GM19193 (cell line): ENCODE data around the gene IGFL1.

ENCODE experiments used
- POLR2A ChIP-seq: IDR thresholded peaks from 4 replicates; pipeline ENCODE4 v1.6.1; 2011; ENCODE audit not compliant: insufficient read depth, insufficient read length; ENCODE audit errors: extremely low read depth

Gene IGFL1

DNA sequence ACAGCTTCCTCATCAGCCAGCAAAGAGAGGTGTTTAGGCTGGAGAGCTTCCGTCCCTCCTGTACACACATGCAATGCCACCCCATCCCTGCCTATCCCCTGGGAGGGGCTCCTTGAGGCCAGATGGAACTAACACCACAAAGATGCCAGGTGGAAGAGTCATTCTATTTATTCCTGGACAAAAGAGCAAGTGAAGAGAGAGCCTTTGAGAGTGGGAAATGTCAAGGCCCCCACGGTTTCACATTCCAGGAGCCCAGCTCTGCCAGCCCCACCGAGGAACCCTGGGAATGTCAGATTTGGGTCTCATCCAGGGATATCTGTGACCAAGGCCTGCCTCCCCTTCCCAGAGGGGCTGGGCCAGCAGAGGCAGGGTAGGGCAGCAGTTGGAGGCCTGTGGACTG, 30.8 kb upstream of the IGFL1 start:
- no peak for TF ChIP-seq POLR2A

DNA sequence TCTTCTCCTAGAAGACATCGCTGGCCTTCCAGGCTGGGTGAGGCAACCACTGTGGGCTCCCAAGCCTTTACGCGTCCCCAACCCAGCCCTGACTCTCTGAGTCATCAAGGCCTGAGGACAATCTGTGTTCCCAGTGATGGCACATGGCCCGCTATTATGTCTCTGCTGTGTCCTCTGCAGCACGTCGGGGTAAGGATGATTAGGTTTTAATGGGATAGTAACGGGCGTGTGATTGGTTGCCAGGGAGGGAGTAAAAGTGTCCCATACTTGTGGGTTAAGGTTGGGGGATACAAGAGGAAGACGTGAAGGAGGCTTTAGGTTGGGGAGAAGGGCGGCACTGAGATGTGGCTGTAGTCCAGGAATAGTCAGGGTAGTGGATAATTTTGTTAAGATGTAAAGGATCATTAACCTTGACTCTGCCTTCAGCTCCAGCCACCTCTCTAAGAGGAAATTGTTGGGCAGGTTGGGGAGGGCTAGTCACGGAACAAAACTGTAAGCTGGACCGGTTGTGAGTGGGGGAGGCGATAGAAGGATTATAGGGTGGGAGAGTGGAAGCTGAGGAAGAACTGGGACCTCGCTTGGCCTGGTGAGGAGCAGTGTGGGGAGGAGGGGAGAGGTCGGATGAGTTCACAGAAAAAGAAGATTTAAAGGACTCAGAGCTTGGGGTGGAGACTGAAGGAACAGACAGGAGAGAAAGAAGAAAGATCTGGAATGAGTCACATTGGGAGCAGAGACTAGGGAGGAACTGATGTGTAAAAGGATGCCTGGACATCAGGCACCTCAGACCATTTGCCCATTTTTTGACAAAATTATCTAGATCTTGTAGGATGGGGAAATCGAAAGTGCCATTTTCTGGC, 27.9 kb upstream of the IGFL1 start:
- no peak for TF ChIP-seq POLR2A

- no peak for TF ChIP-seq POLR2A
These were observed 27.1 kb upstream of the IGFL1 start for GRCh38 chr19:46202426-46202825.

GRCh38 chr19:46202872-46203860, 26.4 kb upstream of the IGFL1 start:
- TF ChIP-seq POLR2A, result no peak

GRCh38 chr19:46204008-46204407, 25.5 kb upstream of the IGFL1 start:
- no peak for TF ChIP-seq POLR2A

DNA sequence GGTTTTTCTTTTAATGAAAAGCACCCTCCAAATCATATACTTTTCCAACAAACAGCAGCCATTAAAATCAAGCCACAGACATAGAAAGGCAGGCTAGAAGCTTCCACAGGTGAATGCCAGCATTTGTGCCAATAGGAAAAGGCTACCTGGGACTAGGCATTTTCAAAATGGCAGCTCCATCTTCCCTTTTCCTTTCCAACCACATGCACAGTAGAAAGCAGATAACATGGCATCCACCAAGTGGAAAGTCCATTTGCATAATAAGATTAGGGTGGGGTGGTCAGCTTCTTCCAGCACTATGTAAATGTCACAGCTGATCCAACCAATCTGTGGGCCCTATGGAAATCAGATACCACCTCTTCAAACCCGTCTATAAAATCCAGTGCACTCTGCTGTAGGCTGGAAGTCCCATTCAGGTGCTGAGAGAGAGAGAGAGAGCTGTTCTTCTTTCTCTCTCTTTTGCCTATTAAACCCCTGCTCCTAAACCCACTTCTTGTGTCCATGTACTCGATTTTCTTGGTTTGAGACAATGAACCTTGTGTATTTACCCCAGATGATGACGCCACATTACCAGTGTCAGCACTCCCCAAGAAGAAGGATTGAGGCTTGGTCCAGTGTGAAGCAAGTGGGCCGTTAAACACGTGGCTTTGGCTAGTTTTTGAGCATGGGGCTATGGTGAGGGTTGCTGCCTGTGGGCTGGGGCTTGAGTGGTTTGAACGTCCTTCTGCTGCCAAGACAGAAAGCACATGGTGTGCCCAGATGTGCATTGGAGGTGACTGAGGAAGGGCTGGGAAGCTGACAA, 24.2 kb upstream of the IGFL1 start:
- TF ChIP-seq POLR2A, result no peak

DNA sequence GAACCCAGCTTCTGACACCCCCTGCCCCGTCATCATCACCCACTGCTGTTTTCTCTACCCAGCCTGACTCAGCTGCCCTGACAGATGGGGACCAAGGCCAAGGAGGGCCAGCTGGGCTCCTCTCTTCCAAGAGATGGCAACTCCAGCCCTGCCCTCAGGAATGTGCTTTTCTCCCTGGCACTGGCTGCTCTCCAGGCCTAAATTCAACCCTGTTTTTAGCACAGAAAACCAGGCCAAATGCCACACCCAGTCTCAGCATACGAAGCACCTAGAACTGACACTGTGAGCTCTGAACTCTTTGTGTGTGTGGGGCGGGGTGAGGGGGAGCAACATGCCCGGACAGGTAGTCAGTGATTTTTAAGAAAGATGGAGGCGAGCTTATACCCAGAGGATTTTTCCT, 23.4 kb upstream of the IGFL1 start:
- TF ChIP-seq POLR2A, result no peak

DNA sequence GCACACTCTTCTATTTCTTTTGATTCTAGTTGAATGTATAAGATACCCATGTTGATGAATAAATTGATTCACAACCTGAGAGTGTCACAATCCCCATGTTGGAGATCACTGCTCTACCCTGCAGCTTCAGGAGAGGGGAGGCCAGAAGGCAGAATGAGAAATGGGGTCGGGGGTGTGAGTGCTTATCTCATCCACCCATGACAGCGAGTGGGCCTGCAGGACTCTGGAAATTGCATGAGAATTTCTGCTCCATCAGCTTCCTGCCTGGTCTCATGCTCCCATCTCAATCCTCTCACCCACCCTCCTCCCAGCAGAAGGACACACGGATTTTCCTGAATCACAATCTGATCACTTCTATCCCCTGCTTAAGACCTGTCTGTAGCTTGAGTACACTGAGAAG, 22.9 kb upstream of the IGFL1 start:
- no peak for TF ChIP-seq POLR2A

GRCh38 chr19:46209051-46209450, 20.5 kb upstream of the IGFL1 start:
- TF ChIP-seq POLR2A, result no peak

- no peak for TF ChIP-seq POLR2A
These were observed 20.1 kb upstream of the IGFL1 start for GRCh38 chr19:46209472-46209871.

- no peak for TF ChIP-seq POLR2A
These were observed 18.9 kb upstream of the IGFL1 start for GRCh38 chr19:46210669-46211068.

DNA sequence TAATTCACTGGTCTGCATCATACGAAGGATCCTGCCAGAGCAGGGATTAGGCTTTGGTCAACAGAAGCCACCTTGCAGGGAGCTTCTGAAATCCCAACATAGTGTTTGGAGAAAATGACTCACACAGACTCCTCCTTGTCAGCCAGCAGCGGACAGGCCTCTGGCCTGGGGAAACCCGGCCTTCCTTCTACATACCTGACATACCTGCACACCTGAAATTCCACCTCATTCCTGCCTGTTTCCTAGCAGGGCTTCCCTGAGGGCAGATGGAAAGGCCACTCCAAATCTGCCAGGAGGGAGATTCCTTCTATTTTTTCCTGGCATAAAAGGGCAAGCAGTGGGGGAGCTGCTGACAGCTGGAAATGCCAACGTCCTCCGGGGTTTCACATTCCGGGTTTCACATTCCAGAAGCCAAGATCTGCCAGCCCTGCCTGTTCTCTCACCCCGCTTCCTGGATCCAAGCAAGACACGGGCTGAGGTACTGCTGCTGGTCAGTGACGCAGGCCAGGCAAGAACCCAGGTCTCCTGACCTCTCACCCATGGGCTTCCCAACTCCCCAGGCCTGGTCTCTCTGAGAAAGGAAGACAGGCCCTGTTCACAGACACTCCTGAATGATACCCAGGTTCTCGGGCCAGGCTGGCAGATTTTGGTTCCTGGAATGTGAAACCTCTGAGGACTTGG, 18.2 kb upstream of the IGFL1 start:
- no peak for TF ChIP-seq POLR2A

DNA sequence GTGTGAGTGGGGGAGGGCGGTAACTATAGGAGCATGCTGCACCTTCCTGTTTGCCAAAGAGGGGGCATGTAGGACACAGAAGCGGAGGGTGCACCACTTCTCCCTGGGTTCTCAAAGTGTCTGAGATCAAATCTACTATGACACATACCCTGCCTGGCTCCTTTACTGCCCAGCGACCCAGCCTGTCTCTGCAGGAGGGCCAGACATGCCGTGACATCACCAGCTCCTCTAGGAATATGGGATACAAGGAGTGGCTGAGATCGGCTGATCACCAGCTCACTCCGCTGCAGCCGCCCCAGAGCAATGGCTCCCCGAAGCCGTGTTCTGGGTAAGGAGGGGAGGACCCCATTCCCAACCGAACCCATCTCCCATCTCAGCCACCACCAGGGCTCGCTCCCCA, 16.4 kb upstream of the IGFL1 start:
- TF ChIP-seq POLR2A, result no peak

- no peak for TF ChIP-seq POLR2A
These were observed 15.7 kb upstream of the IGFL1 start for GRCh38 chr19:46213806-46214205.
